HEK293 (cell line): ENCODE results near the gene NDST3.

ENCODE experiments used
- CTCF ChIA-PET: fragments of 350-600 bp; formaldehyde crosslinking; extraction: SDS; loops from one replicate; lab custom pipeline; 2021; ENCODE audit warnings: antibody characterized with exemption; lab: Yijun Ruan, JAX
- POLR2A ChIA-PET: fragments of 300-600 bp; formaldehyde crosslinking; extraction: SDS; loops from one replicate; lab custom pipeline; 2020; ENCODE audit warnings: antibody characterized with exemption, inconsistent platforms; lab: Yijun Ruan, JAX
- H3K27ac ChIP-seq: fragments of 200-500 bp; sonication (Bioruptor generic); 2 replicates; pipeline ENCODE4 v1.5.1; 2014; ENCODE audit warnings: low read depth, low read length, control low read depth, inconsistent platforms; ENCODE audit errors: extremely low read depth
- H3K36me3 ChIP-seq, 2 experiments: fragments of 200-500 bp in 1 of 2; sonication (Bioruptor generic) in 1 of 2; 1 replicate in 1 of 2; 2 replicates in 1 of 2; pipeline ENCODE4 v1.5.1; 2014 to 2017; ENCODE audit warnings: inconsistent platforms in 2 of 2, low read length in 2 of 2; ENCODE audit not compliant: control insufficient read depth in 2 of 2, insufficient read depth in 1 of 2
- H3K4me1 ChIP-seq: fragments of 200-500 bp; sonication (Bioruptor generic); 2 replicates; pipeline ENCODE4 v1.5.1; 2014; ENCODE audit warnings: mild to moderate bottlenecking, low read length, inconsistent platforms; ENCODE audit not compliant: control insufficient read depth, insufficient read depth
- H3K4me3 ChIP-seq: 2 replicates; pipeline ENCODE4 v1.5.1; 2011; ENCODE audit warnings: low read depth, mild to moderate bottlenecking, control low read depth, low read length, moderate library complexity
- H3K9me3 ChIP-seq: fragments of 200-500 bp; sonication (Bioruptor generic); 2 replicates; pipeline ENCODE4 v1.5.1; 2014; ENCODE audit warnings: low read depth, low read length, inconsistent platforms; ENCODE audit not compliant: control insufficient read depth, insufficient read depth
- KLF1 ChIP-seq: fragments of 450-650 bp; formaldehyde crosslinking; IDR thresholded peaks from 2 replicates; pipeline ENCODE4 v1.5.1; 2016; ENCODE audit warnings: missing biosample characterization, missing genetic modification characterization
- KLF7 ChIP-seq: fragments of 450-650 bp; formaldehyde crosslinking; IDR thresholded peaks from 2 replicates; pipeline ENCODE4 v1.5.1; 2016; ENCODE audit warnings: missing biosample characterization, missing genetic modification characterization, borderline replicate concordance
- MEIS1 ChIP-seq: sonication (generic); formaldehyde crosslinking; IDR thresholded peaks from 2 replicates; pipeline ENCODE4 v1.8.1; 2022; ENCODE audit warnings: missing genetic modification reagents, mild to moderate bottlenecking, borderline replicate concordance
- MYNN ChIP-seq: fragments of 450-650 bp; formaldehyde crosslinking; IDR thresholded peaks from 2 replicates; pipeline ENCODE4 v1.5.1; 2016; ENCODE audit warnings: missing biosample characterization, missing genetic modification characterization, borderline replicate concordance
- ZFP3 ChIP-seq: fragments of 450-650 bp; formaldehyde crosslinking; IDR thresholded peaks from 2 replicates; pipeline ENCODE4 v1.5.1; 2016; ENCODE audit warnings: low read depth, missing biosample characterization, missing genetic modification characterization
- ZNF146 ChIP-seq: fragments of 450-650 bp; formaldehyde crosslinking; IDR thresholded peaks from 2 replicates; pipeline ENCODE4 v1.5.1; 2016; ENCODE audit warnings: missing biosample characterization, missing genetic modification characterization
- ZNF157 ChIP-seq: fragments of 450-650 bp; formaldehyde crosslinking; IDR thresholded peaks from 2 replicates; pipeline ENCODE4 v1.5.1; 2016; ENCODE audit warnings: missing biosample characterization, missing genetic modification characterization
- ZNF292 ChIP-seq: fragments of 450-650 bp; formaldehyde crosslinking; IDR thresholded peaks from 2 replicates; pipeline ENCODE4 v1.5.1; 2016; ENCODE audit warnings: low read depth, missing biosample characterization, missing genetic modification characterization, borderline replicate concordance
- ZNF560 ChIP-seq: fragments of 450-650 bp; formaldehyde crosslinking; IDR thresholded peaks from 2 replicates; pipeline ENCODE4 v1.5.1; 2017; ENCODE audit warnings: missing biosample characterization, missing genetic modification characterization, borderline replicate concordance
- ZNF571 ChIP-seq: fragments of 450-650 bp; formaldehyde crosslinking; IDR thresholded peaks from 2 replicates; pipeline ENCODE4 v1.5.0; 2017; ENCODE audit warnings: missing biosample characterization, missing genetic modification characterization
- ZNF670 ChIP-seq: fragments of 450-650 bp; formaldehyde crosslinking; IDR thresholded peaks from 2 replicates; pipeline ENCODE4 v1.5.1; 2016; ENCODE audit warnings: missing biosample characterization, missing genetic modification characterization, low read depth
- ZNF747 ChIP-seq: fragments of 450-650 bp; formaldehyde crosslinking; IDR thresholded peaks from 2 replicates; pipeline ENCODE4 v1.5.1; 2016; ENCODE audit warnings: missing biosample characterization, missing genetic modification characterization
- TF ChIP-seq, protein P1 (sequence below): fragments of 450-650 bp; formaldehyde crosslinking; IDR thresholded peaks from 2 replicates; pipeline ENCODE4 v1.5.1; 2016; ENCODE audit warnings: missing biosample characterization, missing genetic modification characterization, borderline replicate concordance
- TF ChIP-seq, protein P2 (sequence below): fragments of 450-650 bp; formaldehyde crosslinking; IDR thresholded peaks from 2 replicates; pipeline ENCODE4 v1.5.1; 2016; ENCODE audit warnings: missing biosample characterization, missing genetic modification characterization
- TF ChIP-seq, protein P3 (sequence below): fragments of 450-650 bp; formaldehyde crosslinking; IDR thresholded peaks from 2 replicates; pipeline ENCODE4 v1.5.1; 2016; ENCODE audit warnings: missing biosample characterization, missing genetic modification characterization
- TF ChIP-seq, protein P4 (sequence below): fragments of 450-650 bp; formaldehyde crosslinking; IDR thresholded peaks from 2 replicates; pipeline ENCODE4 v1.5.1; 2016; ENCODE audit warnings: missing biosample characterization, missing genetic modification characterization
- TF ChIP-seq, protein P5 (sequence below): fragments of 450-650 bp; formaldehyde crosslinking; IDR thresholded peaks from 2 replicates; pipeline ENCODE4 v1.5.1; 2016; ENCODE audit warnings: missing biosample characterization, missing genetic modification characterization

NDST3 gene

DNA sequence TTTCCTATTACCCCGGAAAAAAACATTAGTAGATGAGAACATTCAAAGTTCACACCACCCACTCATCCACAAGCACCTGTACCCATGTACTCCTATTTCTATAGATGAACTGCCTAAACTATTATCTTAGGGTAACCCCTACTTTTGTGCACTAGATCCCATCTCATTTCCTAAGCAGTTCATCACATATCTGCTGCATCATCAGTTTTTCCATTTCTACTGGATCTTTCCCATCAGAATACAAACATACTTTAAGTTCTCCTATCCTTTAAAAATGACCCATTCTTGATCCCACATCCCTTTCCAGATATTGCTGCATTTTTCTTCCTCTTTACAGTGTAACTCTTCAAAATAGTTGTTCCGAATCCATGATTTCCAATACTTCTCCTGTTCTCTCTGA, 237.5 kb downstream of the NDST3 start:
- Histone ChIP-seq H3K4me1 (no peaks in the 10 kb centered on the region), H3K4me3 (no peak overlapping the region), H3K27ac (no peak overlapping the region), H3K36me3 (no peaks in the 10 kb centered on the region), H3K9me3 (no peaks in the 10 kb centered on the region)
- CTCF ChIA-PET: no interaction called here
- POLR2A ChIA-PET: no interaction called here
- TF ChIP-seq MEIS1 (CRISPR knock-in tag) (no peak), ZFP3 (no peak), KLF7 (tag by site-specific recombination) (no peak), ZNF670 (tag by site-specific recombination) (no peak), ZNF571 (tag by site-specific recombination) (no peak), KLF1 (no peak), ZNF146 (tag by site-specific recombination) (no peak), ZNF747 (tag by site-specific recombination) (no peak), ZNF292 (tag by site-specific recombination) (no peak), ZNF560 (tag by site-specific recombination) (no peak), ZNF157 (tag by site-specific recombination) (no peak), MYNN (no peak)
- TF ChIP-seq, protein P1, sequence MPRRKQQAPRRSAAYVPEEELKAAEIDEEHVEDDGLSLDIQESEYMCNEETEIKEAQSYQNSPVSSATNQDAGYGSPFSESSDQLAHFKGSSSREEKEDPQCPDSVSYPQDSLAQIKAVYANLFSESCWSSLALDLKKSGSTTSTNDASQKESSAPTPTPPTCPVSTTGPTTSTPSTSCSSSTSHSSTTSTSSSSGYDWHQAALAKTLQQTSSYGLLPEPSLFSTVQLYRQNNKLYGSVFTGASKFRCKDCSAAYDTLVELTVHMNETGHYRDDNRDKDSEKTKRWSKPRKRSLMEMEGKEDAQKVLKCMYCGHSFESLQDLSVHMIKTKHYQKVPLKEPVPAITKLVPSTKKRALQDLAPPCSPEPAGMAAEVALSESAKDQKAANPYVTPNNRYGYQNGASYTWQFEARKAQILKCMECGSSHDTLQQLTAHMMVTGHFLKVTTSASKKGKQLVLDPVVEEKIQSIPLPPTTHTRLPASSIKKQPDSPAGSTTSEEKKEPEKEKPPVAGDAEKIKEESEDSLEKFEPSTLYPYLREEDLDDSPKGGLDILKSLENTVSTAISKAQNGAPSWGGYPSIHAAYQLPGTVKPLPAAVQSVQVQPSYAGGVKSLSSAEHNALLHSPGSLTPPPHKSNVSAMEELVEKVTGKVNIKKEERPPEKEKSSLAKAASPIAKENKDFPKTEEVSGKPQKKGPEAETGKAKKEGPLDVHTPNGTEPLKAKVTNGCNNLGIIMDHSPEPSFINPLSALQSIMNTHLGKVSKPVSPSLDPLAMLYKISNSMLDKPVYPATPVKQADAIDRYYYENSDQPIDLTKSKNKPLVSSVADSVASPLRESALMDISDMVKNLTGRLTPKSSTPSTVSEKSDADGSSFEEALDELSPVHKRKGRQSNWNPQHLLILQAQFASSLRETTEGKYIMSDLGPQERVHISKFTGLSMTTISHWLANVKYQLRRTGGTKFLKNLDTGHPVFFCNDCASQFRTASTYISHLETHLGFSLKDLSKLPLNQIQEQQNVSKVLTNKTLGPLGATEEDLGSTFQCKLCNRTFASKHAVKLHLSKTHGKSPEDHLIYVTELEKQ (tag by site-specific recombination): no peak
- TF ChIP-seq, protein P2, sequence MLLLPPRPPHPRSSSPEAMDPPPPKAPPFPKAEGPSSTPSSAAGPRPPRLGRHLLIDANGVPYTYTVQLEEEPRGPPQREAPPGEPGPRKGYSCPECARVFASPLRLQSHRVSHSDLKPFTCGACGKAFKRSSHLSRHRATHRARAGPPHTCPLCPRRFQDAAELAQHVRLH (tag by site-specific recombination): no peak
- TF ChIP-seq, protein P3, sequence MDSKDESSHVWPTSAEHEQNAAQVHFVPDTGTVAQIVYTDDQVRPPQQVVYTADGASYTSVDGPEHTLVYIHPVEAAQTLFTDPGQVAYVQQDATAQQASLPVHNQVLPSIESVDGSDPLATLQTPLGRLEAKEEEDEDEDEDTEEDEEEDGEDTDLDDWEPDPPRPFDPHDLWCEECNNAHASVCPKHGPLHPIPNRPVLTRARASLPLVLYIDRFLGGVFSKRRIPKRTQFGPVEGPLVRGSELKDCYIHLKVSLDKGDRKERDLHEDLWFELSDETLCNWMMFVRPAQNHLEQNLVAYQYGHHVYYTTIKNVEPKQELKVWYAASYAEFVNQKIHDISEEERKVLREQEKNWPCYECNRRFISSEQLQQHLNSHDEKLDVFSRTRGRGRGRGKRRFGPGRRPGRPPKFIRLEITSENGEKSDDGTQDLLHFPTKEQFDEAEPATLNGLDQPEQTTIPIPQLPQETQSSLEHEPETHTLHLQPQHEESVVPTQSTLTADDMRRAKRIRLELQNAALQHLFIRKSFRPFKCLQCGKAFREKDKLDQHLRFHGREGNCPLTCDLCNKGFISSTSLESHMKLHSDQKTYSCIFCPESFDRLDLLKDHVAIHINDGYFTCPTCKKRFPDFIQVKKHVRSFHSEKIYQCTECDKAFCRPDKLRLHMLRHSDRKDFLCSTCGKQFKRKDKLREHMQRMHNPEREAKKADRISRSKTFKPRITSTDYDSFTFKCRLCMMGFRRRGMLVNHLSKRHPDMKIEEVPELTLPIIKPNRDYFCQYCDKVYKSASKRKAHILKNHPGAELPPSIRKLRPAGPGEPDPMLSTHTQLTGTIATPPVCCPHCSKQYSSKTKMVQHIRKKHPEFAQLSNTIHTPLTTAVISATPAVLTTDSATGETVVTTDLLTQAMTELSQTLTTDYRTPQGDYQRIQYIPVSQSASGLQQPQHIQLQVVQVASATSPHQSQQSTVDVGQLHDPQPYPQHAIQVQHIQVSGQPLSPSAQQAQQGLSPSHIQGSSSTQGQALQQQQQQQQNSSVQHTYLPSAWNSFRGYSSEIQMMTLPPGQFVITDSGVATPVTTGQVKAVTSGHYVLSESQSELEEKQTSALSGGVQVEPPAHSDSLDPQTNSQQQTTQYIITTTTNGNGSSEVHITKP (tag by site-specific recombination): no peak
- TF ChIP-seq, protein P4, sequence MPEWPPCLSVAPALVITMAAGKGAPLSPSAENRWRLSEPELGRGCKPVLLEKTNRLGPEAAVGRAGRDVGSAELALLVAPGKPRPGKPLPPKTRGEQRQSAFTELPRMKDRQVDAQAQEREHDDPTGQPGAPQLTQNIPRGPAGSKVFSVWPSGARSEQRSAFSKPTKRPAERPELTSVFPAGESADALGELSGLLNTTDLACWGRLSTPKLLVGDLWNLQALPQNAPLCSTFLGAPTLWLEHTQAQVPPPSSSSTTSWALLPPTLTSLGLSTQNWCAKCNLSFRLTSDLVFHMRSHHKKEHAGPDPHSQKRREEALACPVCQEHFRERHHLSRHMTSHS (tag by site-specific recombination): no peak
- TF ChIP-seq, protein P5, sequence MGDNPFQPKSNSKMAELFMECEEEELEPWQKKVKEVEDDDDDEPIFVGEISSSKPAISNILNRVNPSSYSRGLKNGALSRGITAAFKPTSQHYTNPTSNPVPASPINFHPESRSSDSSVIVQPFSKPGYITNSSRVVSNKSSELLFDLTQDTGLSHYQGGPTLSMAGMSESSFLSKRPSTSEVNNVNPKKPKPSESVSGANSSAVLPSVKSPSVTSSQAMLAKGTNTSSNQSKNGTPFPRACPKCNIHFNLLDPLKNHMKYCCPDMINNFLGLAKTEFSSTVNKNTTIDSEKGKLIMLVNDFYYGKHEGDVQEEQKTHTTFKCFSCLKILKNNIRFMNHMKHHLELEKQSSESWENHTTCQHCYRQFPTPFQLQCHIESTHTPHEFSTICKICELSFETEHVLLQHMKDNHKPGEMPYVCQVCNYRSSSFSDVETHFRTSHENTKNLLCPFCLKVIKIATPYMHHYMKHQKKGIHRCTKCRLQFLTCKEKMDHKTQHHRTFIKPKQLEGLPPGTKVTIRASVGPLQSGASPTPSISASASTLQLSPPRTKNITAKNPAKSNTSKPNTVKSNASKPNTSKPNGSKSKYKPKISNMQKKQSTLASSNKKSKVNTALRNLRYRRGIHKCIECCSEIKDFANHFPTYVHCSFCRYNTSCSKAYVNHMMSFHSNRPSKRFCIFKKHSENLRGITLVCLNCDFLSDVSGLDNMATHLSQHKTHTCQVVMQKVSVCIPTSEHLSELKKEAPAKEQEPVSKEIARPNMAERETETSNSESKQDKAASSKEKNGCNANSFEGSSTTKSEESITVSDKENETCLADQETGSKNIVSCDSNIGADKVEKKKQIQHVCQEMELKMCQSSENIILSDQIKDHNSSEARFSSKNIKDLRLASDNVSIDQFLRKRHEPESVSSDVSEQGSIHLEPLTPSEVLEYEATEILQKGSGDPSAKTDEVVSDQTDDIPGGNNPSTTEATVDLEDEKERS: no peak
